Measurements from ENCODE around the gene ECI2. TPM values are rescaled to one million over a fixed set of nuclear protein-coding genes. Genes with fewer than 3 reads are reported as not detected.

The ECI2 gene
- total and polyA plus RNA-seq, 7 donors, result 58.2 to 122 (median 103) TPM

DNA sequence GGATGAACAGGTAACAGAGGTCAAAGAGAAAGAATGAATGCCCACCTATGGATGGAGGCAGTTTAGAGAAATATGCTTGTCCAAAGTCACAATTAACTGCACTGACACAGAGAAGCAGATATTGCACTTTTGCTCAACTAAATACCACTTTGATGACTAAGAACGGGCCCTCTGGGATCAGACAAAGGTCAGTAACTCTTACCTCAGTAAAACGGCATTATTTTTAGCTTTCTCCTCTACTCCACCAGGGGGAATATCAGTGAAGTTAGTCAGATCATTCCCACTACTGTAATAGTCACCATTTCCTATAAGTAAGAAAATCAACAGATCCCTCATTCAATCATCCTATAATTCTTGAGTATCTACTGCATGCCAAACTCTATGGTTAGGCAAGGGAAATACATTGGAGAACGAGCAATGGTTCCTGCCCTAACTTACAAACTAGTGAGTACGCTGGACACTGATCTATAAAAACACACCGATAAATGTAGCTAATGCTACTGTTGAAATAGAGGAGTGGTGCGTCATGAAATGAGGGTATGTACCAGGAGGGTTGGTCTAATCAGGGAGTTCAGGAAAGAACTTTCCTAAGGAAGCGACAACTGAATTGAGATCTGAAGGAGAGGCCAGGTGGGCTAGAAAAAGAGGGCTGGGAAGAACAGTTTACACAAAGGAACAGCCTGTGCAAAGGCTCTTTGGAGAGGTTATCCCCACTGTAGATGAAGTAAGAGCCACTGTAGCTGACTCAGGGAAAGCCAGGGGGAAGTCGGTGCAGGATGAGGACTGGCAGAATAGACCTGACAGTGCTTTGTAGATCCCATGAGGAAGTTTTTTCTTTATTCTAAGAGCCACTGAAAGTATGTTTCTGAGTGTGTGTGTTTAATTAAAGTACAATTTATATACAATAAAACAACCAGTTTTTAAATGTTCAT, 9.2 kb downstream of the ECI2 start:
- WGBS, 3 donors, result 68 to 81% (median 76%) methylated on average over 8 of the region's 8 CpGs
- DNase-seq (no peak), ATAC-seq (peak; percentile 61 to 87 (median 84))
- Histone ChIP-seq H3K9me3 (no peaks in the 10 kb centered on the region), H3K4me1 (peaks cover 3% of the 10 kb centered on the region), H3K4me3 (no peak overlapping the region), H3K27me3 (ENCODE audit: insufficient read depth in 3 of 3, low read length in 2 of 3) (no peaks in the 10 kb centered on the region), H3K27ac (no peak overlapping the region), H3K36me3 (ENCODE audit: insufficient read depth in 1 of 2, low read depth in 1 of 2) (peaks cover 8 to 100% of the 10 kb centered on the region in 2 donors)
- peak; percentile 10 for TF ChIP-seq CTCF (IDR thresholded peaks at IDR 0.05)
- intact Hi-C loops (cut with DNase I), result no loop called here

DNA sequence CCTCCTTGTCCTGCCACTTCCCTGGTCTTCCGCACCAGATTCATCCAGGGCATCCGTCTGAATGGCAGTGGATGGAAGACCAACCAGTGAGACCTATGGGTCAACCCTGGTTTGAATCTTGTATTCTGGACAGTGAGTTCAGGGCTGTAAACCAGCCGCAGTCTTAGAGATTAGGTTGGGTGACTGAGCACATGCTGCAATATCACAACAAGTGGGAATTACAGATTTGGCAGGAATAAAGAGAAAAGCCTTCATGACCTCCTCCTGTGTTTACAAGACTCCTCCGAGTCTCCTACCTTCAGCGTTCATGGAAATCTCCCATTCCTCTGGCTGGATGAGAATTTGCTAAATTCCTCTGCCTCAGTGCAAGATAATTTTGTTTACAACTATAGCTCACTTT, 9.9 kb downstream of the ECI2 start:
- no peak for TF ChIP-seq CTCF (IDR thresholded peaks at IDR 0.05)
- ATAC-seq, result no peak

GRCh38 chr6:4124351-4124750, 11.0 kb downstream of the ECI2 start:
- 59 to 78% (median 77%) methylated on average over 1 of the region's 1 CpG for WGBS, 3 donors
- H3K4me1 ChIP-seq, result no peaks in the 10 kb centered on the region
- intact Hi-C loops (cut with DNase I), result no loop called here
- H3K9me3 ChIP-seq, result no peaks in the 10 kb centered on the region
- no peak for TF ChIP-seq CTCF (IDR thresholded peaks at IDR 0.05)
- ATAC-seq, result no peak
- no peaks in the 10 kb centered on the region for H3K27me3 ChIP-seq (ENCODE audit: insufficient read depth in 3 of 3, low read length in 2 of 3)
- H3K4me3 ChIP-seq, result no peak overlapping the region
- H3K36me3 ChIP-seq (ENCODE audit: insufficient read depth in 1 of 2, low read depth in 1 of 2), result peaks cover 8 to 100% of the 10 kb centered on the region in 2 donors
- no peak for DNase-seq
- H3K27ac ChIP-seq, result no peak overlapping the region

More for the DNA sequence above, 9.9 kb downstream of the ECI2 start:
- Histone ChIP-seq H3K27ac (no peak overlapping the region), H3K36me3 (ENCODE audit: insufficient read depth in 1 of 2, low read depth in 1 of 2) (peaks cover 8 to 100% of the 10 kb centered on the region in 2 donors), H3K4me1 (peaks cover under 1% of the 10 kb centered on the region), H3K9me3 (no peaks in the 10 kb centered on the region), H3K27me3 (ENCODE audit: insufficient read depth in 3 of 3, low read length in 2 of 3) (no peaks in the 10 kb centered on the region), H3K4me3 (no peak overlapping the region)
- 90 to 95% (median 92%) methylated on average over 5 of the region's 5 CpGs for WGBS, 3 donors
- DNase-seq, result no peak
- intact Hi-C loops (cut with DNase I), result no loop called here

DNA sequence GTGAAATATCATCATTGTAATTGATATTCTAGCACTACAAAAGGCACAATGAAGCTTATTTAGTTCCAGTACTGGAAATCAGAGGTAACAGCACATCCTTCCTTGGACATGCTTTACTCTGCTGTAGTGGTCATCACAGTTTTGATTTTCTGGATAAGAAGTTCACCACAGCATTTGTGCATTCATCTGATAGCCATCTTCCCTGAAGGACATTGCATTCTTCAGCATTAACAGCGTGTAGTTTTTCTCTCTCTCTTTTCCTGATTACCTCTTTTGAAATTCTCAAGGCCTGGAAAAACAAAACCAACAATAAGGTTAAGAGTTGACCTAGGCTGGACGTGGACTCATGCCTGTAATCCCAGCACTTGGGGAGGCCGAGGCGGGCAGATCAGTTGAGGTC, 19.6 kb downstream of the ECI2 start:
- Histone ChIP-seq H3K4me1 (peaks cover 14% of the 10 kb centered on the region), H3K9me3 (peaks cover 15% of the 10 kb centered on the region), H3K27ac (no peak overlapping the region), H3K36me3 (ENCODE audit: insufficient read depth in 1 of 2, low read depth in 1 of 2) (peaks cover 10 to 61% of the 10 kb centered on the region in 2 donors), H3K4me3 (no peak overlapping the region), H3K27me3 (ENCODE audit: insufficient read depth in 3 of 3, low read length in 2 of 3) (no peaks in the 10 kb centered on the region)
- ATAC-seq (no peak), DNase-seq (no peak)
- intact Hi-C loops (cut with DNase I), result loop anchor here in 1 of 2 donors (5.0 kb wide), 1 partner anchor 63 kb away; no protein-coding TSS in a partner anchor
- WGBS, 3 donors, result 87 to 92% (median 90%) methylated on average over 4 of the region's 4 CpGs
- no peak for TF ChIP-seq CTCF (IDR thresholded peaks at IDR 0.05)
